AG08395 (cell line): ENCODE results near the gene MUC5B.
"Not testable (repeated sequence)": the region's sequence is repeated elsewhere in the genome, so short reads cannot be mapped to it uniquely, and the experiment has no call there.

Experiments
- DNase-seq: peaks from one replicate; pipeline ENCODE4 v3.0.0; 2012; ENCODE audit warnings: mixed read lengths, low spot score

Gene MUC5B

GRCh38 chr11:1266976-1267375, 44.1 kb downstream of the MUC5B start:
- DNase-seq: not testable (repeated sequence)

DNA sequence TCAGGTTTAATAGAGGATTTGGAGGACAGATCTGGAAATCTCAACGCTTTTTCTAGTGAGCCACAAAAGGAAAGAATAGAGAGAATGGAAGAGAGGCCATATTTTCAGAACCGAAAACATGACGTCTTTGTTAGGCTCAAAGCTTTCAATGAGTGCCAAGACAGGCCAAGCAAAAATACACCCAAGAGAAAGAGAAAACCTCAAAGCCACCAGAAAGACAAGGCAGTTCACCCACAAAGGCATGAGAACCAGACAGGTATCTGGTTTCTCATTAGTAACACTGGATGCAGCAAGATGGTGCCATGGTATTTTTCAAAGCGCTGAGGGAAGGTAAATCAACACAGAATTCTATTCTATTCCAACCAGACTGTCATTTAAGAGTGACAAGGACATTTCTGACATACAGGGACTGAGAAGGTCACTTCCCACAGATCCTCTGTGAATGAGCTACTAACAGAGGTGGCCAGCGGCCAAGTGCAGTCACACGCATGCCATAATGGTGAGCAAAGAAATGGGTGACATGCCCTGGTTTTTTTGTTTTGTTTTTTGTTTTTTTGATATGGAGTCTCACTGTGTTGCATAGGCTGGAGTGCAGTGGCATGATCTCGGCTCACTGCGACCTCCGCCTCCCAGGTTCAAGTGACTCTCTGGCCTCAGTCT, 44.7 kb downstream of the MUC5B start:
- DNase-seq: no peak

DNA sequence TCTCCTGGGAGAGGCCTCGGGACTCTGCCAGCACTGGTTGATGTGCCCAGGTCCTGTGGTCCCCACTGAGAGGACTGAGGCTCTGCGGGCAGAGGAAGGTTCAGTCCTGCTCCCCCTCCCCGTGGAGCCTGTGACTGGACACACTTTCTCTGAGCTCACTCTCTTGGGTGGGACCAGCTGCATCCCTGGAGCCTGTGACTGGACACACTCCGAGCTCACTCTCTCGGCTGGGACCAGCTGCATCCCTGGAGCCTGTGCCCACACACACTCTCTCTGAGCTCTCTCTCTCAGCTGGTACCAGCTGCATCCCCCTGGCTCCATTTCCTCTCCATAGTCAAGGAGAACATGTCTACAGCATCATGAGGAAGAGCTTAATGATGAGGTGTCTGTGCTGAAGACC, 47.1 kb downstream of the MUC5B start:
- DNase-seq: no peak

GRCh38 chr11:1270476-1270875, 47.6 kb downstream of the MUC5B start:
- DNase-seq: no peak

- DNase-seq: no peak
Measured at GRCh38 chr11:1271002-1271401, 48.1 kb downstream of the MUC5B start.

DNA sequence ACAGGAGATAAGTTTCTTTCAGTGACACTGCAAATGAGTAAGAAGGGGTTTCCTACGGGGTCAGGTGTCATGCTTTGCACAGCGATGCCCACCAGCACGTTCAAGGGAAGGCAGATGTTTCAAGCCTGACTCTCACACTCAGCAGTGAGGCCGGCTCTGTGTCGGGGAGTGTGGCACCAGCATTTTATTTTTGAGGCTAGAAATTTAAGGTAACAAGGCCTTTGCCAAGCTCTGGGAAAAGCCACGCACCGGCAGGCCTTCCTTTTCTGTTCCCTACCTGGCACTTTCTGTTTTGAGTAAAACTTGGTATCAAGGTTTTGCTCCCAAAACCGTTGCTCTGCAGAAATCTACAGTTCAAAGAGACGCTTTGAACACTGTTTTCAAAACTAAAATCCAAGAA, 48.5 kb downstream of the MUC5B start:
- DNase-seq: no peak

- no peak for DNase-seq
Measured at GRCh38 chr11:1271927-1272326, 49.1 kb downstream of the MUC5B start.

- no peak for DNase-seq
Measured at GRCh38 chr11:1272531-1272930, 49.7 kb downstream of the MUC5B start.

DNA sequence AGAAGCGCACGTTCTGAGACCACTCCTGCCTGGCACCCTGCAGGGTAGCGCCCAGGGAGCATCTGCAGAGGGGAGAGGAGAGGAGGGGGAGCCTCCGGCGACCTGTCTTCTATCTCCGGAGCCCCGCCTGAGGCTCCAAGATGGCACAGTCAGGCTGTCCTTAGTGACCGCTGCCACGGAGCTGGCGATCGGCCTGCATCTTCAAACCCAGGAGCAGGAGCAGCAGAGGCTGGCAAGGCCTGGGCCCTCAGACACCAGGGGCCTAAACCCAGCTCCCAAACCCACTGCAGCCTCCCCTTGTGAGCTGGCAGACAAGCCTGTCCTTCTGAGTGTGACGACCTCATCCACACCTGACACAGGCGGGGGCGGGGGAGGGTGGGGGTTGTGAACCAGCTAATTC, 51.6 kb downstream of the MUC5B start:
- no peak for DNase-seq

- DNase-seq: no peak
Measured at GRCh38 chr11:1275021-1275420, 52.2 kb downstream of the MUC5B start.

GRCh38 chr11:1276041-1276790, 53.4 kb downstream of the MUC5B start:
- no peak for DNase-seq

GRCh38 chr11:1276866-1277615, 54.2 kb downstream of the MUC5B start:
- DNase-seq: no peak

DNA sequence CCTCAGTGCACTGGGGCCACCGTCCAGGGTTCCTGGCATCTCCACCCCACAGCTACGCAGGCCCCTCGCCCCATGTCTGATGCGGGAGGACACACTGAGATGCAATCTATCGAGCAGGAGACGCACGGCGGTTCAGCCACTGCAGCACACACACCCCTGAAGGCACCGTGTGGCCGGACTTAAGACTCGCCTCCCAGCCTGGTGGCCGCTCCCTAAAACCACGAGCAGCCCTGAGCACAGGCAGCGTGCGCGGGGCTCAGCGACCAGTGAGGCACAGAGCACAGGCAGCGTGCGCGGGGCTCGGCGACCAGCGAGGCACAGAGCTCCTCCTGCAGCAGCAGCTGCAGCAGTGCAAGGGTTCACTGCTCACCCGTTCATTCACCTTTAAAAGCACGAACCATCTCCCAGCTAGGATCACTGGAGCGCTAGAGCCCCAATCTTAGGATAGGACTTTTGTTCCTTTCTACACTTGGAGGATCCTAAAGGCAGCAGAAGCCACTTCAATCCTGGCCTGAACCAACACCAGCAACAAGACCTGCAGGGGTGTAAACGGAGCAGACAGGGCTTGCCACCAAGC, 55.2 kb downstream of the MUC5B start:
- no peak for DNase-seq

GRCh38 chr11:1278766-1279673, 56.2 kb downstream of the MUC5B start:
- DNase-seq: no peak

- DNase-seq: no peak
Measured at GRCh38 chr11:1279674-1280055, 56.8 kb downstream of the MUC5B start.

GRCh38 chr11:1280116-1281035, 57.5 kb downstream of the MUC5B start:
- no peak for DNase-seq

- peak; percentile 19 for DNase-seq
Measured at GRCh38 chr11:1281326-1281973, 58.6 kb downstream of the MUC5B start.

- peak; percentile 21 for DNase-seq
Measured at GRCh38 chr11:1281974-1282365, 59.1 kb downstream of the MUC5B start.

DNA sequence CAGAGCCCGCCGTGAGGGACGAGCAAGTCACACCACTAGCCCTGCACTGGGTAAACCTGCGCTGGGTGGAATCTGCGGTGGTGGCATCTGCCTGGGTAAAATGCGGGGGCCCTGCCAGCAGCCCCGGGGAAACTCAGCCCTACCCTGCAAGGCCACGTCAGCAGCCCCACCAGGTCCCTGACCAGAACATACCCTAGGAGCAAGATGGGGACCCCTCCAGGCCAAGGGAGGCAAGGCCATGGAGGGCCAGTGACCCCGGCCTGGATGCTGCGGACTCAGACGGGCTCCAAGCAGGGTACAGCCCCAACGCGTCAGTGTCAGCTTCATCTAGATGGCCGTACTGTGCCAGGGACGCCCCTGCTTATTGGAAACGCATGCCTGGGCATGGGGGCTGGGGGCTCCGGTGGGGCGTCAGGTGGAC, 60.2 kb downstream of the MUC5B start:
- DNase-seq: no peak

DNA sequence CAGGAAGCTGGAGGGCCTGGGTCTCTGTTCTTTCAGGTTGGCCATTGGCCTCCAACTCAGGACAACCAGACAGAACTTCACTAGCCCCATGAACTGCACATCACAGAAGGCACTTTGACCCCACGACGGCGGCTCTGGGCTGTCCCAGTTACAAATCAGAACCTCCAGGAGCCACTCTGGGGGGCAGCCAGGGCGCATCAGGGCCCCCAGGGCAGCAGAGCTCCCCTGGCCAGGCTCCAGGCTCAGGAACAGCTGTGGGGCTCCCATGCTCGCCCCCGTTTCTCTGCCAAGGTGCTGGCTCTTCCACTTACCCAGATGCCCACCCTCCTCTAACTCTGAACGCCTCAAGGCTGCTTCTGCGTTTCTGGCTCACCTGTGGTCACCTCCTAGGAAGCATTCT, 61.0 kb downstream of the MUC5B start:
- DNase-seq: no peak
